NT2/D1 (cell line): ENCODE data around the gene PTPRT.

Experiments used
- SUZ12 ChIP-seq: IDR thresholded peaks from 2 replicates; pipeline ENCODE4 v1.6.1; 2011; ENCODE audit not compliant: insufficient read length, insufficient read depth; ENCODE audit errors: extremely low read depth
- ZNF274 ChIP-seq: IDR thresholded peaks from 2 replicates; pipeline ENCODE4 v1.6.1; 2011; ENCODE audit warnings: mild to moderate bottlenecking, low read depth, low read length

- no peak for TF ChIP-seq ZNF274
- no peak for TF ChIP-seq SUZ12
Observed at GRCh38 chr20:42309050-42309449, 880.7 kb downstream of the PTPRT start.
